ENCODE data around the gene ATG5. TPM values are rescaled to one million over a fixed set of nuclear protein-coding genes. Genes with fewer than 3 reads are reported as not detected.

Gene ATG5
- total and polyA plus RNA-seq, 9 of the 15 experiments (the other 6 are each of a cell fraction or from before 2014, with no cell fraction given), result 29.0 to 80.0 (median 53.2) TPM

DNA sequence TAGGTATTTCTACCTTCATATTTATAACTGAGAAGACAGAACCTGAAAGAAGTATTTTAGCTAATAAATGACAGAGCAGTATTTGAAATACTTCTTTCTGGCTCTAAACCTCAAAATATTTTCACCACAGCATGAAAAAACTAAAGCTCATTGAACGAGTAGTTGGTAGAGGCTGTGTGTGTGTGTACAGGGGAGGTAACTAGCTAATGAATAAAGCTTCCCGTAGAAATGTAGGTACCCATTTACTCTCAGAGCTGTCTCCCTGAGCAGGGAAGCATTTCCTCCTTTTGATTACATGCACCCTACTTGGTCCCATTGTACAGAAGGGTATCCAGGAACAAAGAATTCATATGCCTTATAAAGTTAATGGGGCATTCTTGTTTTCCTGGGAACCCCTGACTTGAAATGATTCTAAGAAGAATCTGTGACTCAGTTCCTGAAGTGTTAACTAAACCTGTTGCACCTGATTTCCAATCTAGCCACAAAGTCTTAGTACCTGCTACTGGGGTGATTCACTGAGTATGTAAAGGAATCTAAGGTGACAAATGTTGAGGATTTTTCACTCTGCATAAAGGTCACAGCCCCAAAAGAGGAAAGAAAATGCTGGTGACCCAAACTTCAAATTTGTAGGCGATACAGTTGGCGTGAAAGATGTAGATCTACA is 47.4 kb upstream of the ATG5 start:
- WGBS (ENCODE audit: insufficient coverage, low coverage, missing lambda C conversion rate), result 0% methylated on average over 4 of the region's 4 CpGs
- CTCF ChIA-PET (ENCODE audit: low intra/inter-chr PET ratio), result no interaction called here
- Histone ChIP-seq H3K9me3 (replicated peaks; ENCODE audit: control insufficient read depth, insufficient read depth, low read depth, low read length) (no peaks in the 10 kb centered on the region), H3K79me2 (ENCODE audit: control insufficient read depth, insufficient read depth, low read length) (no peaks in the 10 kb centered on the region), H3K27me3 (ENCODE audit: control insufficient read depth in 2 of 2, insufficient read depth in 2 of 2, low read length in 2 of 2) (peaks cover 0 to 8% of the 10 kb centered on the region in 2 experiments; a peak in 2 of 5 replicates), H3K4me2 (ENCODE audit: insufficient read depth, low read length) (no peak overlapping the region), H4K20me1 (replicated peaks; ENCODE audit: control insufficient read depth, insufficient read depth, low read length) (no peaks in the 10 kb centered on the region), H2AFZ (ENCODE audit: low read depth, low read length) (no peak overlapping the region), H3K4me3 (no peak overlapping the region), H3K36me3 (ENCODE audit: control insufficient read depth, insufficient read depth, low read length) (no peaks in the 10 kb centered on the region), H3K9ac (ENCODE audit: insufficient read depth in 1 of 2, low read depth in 2 of 2, low read length in 2 of 2) (no peak overlapping the region), H3K9me1 (ENCODE audit: control insufficient read depth, insufficient read depth, low read length) (no peaks in the 10 kb centered on the region), H3K27ac (ENCODE audit: extremely low read depth, low read depth, low read length) (no peak overlapping the region), H3K4me1 (replicated peaks in 1 of 2; ENCODE audit: control insufficient read depth in 2 of 2, insufficient read depth in 2 of 2, low read length in 2 of 2) (no peaks in the 10 kb centered on the region)
- intact Hi-C loops (cut with micrococcal nuclease), result no loop called here
- FAIRE-seq (no peak), ATAC-seq (no peak), DNase-seq (ENCODE audit: extremely low read depth in 1 of 4, low spot score in 3 of 4) (no peak)
- no TSS peak for BruUV-seq (replicated peaks)
- TF ChIP-seq CCAR2 (IDR thresholded peaks at IDR 0.05; ENCODE audit: low read depth, low read length) (no peak), NR3C1 (CRISPR knock-in tag; IDR thresholded peaks at IDR 0.05) (no peak), KLF10 (CRISPR knock-in tag; IDR thresholded peaks at IDR 0.05) (no peak), GTF2A2 (tag; IDR thresholded peaks at IDR 0.05) (no peak), ZC3H11A (IDR thresholded peaks at IDR 0.05; ENCODE audit: low read depth, low read length) (no peak), FIP1L1 (IDR thresholded peaks at IDR 0.05; ENCODE audit: low read depth, low read length, poor library complexity, severe bottlenecking) (no peak), ZNF354B (CRISPR knock-in tag; IDR thresholded peaks at IDR 0.05) (no peak), RBM39 (optimal IDR thresholded peaks at IDR 0.05; ENCODE audit: low read depth, low read length) (no peak), ZNF785 (CRISPR knock-in tag; IDR thresholded peaks at IDR 0.05) (no peak)
- in situ Hi-C loops (cut with MboI), result no loop called here
- POLR2A ChIA-PET, result interaction anchor here (0.5 kb wide), 1 partner anchor 1335 kb away, joined by 3 read pairs; no protein-coding TSS in a partner anchor

Measured in K562 (cell line).